NCI-H774 (cell line): ENCODE data around the gene UBD.

Experiments
- DNase-seq: peaks from one replicate; lab custom pipeline; 2025; lab: John Stamatoyannopoulos, UW

UBD gene

DNA sequence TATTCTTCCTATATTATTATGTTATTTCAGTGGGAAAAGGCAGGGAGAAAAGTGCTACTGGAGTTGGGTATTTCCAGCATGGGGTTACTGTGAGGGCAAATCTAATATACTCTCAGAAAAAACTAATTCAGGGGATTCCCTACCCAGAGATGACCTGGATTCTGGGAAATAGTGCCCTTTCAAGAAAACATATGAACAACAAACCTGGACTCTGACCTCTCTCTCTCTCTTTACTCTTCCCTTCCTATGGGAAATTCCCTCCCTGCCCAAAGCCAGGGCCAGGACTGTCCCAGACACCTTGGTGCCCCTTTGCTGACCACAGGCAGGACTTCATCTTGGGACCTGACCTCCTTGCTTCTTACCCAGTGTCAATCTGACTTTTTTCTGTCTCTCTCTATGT is 1.6 kb upstream of the UBD start:
- no peak for DNase-seq

DNA sequence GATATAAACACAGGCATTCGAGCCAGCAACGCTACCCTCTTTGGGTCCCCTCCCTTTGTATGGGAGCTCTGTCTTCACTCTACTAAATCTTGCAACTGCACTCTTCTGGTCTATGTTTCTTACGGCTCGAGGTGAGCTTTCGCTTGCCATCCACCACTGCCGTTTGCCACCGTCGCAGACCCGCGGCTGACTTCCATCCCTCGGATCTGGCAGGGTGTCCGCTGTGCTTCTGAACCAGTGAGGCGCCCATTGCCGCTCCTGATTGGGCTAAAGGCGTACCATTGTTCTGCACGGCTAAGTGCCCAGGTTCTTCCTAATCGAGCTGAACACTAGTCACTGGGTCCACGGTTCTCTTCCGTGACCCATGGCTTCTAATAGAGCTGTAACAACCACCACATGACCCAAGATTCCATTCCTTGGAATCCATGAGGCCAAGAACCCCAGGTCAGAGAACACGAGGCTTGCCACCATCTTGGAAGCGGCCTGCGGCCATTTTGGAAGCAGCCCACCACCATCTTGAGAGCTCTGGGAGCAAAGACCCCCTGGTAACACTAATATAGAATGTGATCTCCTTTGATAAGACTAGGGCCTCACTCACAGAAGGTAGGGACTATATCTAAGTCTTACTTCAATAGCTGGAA is 973 bp downstream of the UBD start:
- no peak for DNase-seq

DNA sequence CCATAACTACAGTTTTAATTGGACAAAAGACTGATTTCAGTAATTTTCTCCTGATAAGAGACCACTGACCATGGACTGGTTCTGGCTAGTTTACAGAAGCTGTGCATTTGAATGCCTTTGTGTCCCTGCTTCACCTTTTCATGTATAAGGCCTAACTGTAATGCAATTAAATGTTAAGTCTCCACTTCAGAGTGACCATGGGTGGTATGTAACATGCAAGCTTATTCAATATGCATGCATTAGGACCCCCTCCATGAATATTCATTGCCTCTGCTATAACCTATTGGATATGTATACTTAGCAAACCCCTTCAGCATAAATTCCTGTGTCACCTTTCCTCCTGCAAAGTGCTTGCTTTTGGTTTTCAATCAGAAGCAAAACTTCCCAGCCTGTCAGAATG is 2.2 kb downstream of the UBD start:
- no peak for DNase-seq

DNA sequence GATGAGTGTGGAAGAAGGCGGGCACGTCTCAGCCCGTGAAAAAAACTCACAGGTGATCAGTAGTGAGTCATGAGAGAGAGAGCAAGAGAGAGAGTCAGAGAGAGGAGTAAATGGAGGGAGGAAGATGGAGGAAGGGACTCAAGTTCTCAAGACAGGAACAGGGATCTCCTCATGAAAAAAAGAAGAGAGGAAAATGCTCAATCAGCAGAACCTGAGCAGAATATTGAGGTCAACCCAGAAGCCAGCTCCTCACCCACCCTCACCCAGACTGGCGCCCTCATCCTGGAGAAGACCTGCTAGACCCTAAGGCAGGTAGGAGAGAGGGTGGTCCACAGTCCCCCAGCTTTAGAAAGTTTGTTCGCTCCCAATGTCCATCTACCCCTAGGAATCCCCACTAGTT is 4.8 kb downstream of the UBD start:
- no peak for DNase-seq

DNA sequence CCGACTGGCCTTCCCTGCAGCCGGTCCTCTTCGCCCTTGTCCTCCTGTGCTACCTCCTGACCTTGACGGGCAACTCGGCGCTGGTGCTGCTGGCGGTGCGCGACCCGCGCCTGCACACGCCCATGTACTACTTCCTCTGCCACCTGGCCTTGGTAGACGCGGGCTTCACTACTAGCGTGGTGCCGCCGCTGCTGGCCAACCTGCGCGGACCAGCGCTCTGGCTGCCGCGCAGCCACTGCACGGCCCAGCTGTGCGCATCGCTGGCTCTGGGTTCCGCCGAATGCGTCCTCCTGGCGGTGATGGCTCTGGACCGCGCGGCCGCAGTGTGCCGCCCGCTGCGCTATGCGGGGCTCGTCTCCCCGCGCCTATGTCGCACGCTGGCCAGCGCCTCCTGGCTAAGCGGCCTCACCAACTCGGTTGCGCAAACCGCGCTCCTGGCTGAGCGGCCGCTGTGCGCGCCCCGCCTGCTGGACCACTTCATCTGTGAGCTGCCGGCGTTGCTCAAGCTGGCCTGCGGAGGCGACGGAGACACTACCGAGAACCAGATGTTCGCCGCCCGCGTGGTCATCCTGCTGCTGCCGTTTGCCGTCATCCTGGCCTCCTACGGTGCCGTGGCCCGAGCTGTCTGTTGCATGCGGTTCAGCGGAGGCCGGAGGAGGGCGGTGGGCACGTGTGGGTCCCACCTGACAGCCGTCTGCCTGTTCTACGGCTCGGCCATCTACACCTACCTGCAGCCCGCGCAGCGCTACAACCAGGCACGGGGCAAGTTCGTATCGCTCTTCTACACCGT is 6.1 kb downstream of the UBD start:
- no peak for DNase-seq

DNA sequence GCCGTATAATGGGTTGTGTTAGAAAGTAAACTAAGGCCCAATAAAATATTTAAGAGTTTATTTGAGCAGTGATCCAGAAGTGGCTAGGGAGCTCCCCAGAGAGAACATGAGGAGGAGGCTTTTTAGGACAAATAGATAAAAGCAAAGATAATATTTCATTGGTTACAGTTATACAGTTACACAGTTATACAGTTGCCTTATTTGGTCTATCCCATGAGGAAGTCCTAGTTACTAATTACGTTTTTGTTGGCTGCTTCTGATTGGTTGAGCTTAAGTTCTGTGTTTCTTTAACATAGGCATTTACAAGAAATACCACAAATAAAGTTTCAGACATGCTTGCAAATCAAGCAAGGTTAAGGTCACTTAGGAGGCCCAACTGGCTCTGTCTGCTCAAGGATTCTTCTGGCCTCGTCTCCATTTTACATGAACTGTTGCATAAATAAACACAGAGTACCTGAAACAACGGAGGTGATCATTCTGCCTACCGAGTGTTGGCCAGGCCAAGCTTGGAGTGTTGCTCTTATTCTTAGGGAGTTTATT is 7.0 kb downstream of the UBD start:
- no peak for DNase-seq

DNA sequence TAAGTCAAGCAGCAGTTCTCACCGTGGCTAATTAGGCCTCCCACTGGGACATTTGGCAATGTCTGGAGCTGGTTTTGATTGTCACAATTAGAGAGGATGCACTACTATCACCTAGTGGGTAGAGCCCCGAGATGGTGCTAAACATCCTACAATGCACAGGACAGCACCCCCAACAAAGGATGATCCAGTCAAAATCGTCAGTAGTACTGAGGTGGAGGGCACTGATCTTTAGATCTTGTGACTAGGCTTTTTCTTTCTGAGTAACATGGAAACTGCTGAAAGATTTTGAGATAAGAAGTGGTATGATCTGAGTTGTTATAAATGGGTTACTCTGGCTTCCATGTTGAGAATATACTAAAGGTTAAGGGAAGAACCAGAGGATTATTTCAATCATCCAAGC is 12.0 kb downstream of the UBD start:
- no peak for DNase-seq

DNA sequence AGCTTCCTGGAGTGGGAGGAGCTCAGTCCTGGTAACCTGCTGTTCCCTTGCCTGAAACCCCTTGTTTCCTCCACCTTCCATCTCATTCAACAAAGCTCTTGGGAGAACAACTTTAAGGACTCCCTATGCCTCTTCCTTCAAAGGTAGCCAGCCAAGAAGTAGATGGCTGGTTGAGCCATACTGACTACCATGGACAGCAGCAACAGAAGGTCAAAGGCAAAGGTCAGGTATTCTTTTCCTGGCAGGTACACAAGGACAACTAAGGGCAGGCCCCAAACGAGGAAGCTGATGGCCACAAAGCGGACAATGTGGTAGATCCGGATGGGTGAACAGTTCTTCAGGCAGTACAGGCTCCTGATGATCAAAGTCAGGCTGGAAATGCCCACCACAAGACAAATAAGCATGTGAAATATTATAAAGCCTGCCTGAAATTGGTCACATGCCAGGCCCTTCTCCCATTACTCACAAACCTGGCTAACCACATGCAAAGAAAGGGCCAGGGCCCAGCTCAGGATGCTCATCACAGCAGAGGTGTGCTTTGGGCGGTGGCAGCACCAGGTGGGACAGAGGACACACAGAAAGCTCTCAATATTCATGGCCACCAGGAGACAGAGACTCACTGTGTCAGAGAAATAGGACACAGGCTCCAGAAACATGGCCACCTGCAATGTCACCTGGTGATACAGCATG is 21.7 kb downstream of the UBD start:
- no peak for DNase-seq

DNA sequence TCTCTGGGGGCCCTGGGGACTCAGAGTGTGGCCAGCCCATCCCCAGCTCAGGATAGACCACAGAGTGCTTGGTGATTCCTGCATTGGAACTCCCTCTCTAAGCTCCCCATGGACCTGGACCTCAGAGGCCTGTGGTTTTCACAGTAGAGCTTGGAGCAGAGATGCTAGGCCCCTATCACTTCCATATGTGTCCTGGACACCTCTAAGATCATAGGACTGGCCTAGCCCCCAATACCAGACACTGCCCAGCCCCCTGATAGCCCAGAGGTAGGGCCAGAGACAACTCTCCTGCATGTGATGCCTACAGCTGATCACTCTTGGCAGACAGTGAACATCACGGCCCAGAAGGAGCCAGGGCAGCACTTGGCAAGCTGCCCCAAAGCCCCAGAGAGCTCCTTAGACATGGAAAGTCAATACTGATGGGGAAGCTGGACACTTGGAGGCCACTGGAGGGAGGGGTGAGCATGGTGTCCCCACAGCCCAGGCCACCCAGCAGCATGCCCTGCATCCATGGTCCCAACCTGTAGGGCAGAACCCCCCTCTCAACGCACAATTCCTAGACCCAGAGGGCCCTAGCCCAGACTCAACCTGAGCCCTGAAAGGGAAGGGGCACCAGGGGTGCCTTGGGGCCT is 27.1 kb downstream of the UBD start:
- no peak for DNase-seq

DNA sequence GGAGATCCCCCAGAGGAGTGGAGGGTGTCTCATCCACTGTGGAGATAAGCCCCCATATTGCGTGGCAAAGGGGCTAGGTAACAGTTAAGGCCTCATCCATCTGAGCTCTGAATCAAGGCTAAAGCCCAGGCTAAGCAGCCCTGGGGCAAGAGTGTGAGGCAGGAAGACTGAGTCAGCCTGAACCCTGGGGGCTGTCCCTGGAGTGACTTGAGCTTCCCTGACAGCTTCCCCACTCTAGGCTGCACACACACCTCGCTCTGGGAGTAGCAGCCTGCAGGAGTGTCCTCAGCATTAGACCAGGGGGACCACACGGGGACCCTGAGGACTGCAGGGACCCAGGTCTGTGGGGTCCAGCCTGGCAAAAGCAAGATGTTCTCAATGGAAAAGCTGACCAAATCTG is 27.9 kb downstream of the UBD start:
- DNase-seq = no peak

DNA sequence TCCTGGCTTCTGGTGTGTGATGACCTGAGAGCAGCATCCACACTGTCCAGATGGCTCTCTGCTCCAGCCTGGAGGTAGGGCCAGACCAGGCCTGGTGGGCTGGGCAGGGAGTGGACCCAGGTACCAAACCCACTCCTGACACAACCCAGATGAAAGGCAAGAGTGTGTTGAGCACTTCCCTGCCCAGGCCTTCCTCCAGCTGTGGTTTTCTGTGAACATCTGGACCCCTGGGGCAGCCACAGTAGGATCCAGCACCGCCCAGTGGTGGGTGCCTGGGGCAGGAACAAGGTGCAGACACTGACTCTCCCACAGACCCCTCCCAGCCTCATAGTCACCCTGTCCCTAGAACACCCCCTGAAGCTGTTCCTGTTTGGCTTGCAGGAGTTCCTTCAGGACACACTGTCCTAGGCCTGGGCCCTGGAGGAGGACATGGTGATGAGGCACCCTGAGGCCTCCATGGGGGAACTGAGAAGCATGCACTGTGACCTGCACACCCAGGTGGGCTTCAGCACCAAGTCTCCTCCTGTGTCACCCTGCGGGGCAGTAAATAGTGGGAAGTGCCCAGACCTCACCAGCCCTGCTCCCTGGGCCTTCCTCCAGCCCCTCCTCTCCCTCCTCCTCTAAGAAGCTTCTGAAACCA is 28.7 kb downstream of the UBD start:
- DNase-seq = no peak

DNA sequence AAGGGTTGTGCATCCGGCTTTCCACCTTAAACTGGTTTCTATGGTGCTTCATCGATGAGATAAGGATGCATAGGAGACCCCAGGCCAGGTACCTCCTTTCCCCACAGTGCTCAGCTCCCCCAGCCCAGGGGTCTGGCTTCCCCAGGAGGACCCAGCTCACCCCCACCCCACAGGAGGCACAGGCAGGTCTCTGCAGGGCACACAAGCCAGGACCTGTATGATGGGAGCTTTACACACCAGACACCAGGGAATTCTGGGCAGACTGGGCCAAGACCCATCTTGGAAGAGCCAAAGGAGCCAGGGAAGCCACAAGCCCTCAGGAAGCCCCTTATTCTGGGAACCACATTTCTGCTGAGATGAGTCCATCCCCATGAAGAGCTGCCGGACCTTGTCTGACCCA is 29.6 kb downstream of the UBD start:
- no peak for DNase-seq

DNA sequence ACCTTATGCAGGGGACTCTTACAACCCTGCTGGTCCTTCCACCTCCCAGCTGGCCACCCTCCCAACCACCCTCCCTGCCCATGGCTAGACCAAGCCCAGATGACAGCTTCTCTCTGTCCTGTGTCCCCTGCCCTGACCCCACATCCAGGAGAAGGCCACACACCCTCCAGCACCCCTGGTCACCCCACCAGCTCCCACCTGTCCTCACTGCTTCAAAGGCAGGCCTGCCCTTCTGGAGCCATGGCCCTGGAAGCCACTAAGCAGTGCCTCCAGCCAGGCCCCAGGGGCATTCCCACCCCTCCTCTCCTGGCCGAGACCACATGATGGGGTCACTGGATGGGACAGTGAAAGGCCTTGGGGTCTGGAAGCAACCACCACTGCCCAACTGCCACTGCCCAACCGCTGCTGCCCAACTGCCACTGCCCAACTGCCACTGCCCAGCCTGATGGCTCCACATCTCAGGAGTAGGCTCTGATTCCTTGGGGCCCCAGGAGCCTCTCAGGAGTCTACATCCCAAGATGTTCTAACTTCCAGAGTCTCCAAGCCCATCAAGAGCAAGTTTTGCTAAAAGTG is 30.5 kb downstream of the UBD start:
- no peak for DNase-seq

DNA sequence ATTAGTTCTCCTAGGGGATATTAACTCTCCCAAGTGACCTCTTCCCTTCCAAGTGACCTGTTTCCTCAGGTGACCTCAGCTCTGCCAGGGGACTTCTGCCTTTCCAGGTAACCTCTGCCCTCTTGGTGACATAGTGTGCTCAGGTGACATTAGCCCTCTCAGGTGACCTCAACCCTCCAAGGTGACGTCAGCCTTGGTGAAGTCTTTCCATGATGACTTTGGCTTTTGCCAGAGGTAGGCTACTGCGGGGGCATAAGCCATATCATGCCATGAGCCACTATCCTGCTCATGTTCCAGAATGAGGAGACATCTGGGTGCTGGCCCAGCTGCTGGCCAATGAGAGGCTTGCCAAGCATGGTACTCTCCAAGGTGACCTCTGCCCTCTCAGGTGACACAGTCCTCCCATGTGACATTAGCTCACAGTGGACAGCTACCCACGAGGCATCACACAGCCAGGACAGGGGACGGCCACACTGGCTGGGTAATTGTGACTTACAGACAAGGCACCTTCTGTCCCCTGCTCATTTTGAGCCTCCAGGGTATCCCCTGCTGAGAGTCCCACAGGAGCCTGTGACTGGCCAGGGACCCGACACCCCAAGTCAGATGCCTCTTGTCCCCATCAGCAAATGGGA is 31.1 kb downstream of the UBD start:
- DNase-seq = no peak

DNA sequence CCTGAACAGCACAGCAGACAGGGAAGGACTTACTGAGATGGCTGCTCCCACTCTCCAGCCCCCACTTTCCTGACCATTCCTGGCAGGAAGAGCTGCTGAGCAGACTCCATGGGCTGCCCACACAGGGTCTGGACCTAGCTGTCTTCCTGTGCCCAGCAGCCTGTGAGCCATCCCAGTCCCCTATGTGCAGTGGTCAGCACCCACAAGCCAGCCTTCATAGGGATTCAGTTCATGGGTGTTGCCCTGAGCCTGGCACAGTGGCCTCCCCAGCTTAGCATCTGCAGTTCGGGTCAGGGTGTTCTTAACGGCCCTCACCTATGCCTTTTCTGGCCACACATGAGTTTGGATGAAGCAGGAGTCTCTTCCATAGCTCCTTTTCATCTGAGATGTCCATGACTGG is 32.0 kb downstream of the UBD start:
- no peak for DNase-seq

DNA sequence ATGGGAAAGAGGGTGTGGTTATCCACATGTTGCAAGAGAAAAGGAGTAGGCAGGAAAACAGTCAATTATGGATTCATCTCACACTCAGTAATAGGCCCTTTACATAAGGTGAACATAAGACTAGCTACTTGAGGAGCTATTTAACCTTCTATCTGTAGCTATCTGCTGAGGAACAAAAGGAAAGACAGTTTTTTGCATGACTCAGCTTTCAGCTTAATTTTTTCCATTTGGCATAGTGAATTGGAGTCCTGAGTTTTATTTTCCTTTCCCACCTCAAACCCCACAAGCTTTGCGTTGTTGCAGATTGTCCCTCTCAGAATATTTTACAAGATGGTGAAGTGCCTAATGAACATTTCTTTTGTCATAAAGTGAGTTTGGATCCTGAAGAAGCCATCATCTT is 32.4 kb downstream of the UBD start:
- no peak for DNase-seq

DNA sequence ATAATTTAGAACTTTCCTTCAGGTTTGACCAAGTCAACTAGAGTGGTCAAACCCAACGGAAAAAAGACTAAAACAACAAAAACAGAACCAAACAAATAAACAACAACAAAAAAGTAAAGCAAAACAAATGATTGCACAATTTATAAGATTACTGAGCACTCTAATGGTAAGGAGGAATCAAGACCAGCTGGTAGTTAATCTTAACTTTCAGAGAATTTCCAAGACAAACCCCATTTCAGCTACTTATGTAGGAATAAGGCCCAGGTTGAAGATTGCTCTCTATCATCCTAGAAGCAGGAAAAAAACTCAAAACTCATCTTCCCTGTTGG is 34.3 kb downstream of the UBD start:
- DNase-seq = no peak

DNA sequence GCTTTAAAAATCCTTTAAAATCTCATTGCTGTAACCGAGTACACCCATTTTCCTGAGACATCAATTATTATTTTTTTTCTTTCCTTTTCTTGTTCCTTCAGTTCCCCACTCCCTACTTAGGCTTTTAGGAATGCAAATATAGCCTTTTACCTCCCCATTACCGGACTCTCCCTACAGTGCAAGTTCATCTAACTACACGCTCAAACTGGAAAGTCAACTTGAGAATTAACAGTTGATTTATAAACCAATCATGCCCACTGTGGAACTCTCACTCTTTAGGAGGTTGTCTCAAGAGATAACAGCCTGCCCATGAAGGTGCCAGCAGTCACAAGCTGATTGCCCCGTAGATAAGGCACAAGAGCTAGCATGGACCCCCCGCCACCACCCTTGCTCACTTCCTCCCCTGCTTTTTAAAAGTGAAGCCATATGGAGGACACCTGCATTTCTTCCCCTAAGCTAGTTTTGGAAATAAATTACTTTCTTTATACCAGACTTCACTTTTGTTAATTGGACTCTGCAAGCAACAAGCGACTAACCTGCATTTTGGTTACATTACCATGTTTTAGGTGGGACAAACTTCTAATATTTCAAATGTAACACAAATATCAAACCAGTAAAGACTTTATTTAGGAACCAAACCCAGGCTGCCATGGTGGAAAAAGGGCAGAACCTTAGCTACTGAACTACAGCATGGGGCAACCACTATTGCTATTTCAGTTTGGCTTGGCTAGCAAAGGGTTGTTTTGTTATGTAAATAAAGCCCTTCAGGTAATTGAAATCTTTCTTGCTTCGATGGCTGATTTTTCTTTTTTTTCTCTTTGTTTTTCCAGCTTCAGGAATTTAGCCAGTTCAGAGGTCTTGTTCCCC is 34.9 kb downstream of the UBD start:
- DNase-seq = no peak

DNA sequence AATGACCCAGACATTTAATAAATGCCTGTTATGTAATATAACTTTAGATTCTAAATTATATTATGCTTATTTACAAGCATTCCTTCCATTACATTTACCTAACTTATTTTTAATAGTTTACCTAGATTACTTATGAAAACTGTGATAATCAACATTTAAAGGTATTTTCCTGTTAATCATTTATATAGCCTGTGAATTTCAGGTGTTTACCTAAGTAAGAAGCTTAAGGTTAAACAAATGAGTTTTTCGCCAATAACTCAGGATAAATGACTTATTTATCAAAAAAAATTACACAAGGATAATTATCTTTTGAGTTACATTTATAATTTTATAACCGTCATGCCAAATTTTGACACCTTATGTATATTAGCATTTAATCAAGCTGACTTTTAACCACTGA is 35.5 kb downstream of the UBD start:
- DNase-seq = no peak

DNA sequence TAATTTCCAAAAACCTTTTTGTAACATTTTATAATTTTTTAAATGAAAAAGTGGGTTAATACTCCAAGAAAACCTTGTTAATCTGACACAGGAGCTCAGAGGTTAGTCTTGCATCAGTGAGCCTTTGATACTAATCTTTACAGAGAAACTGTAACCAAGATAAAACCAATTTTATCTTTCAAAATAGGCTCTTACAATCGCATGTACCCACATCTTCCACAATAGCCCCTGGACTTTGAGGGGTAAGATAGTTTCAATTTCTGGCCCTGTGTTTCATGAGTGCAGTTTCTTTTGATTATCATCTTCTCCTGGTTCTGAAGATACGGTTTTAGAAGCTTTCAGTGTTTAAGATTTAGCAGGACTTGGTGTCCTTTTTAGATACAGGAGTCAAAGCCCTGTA is 37.3 kb downstream of the UBD start:
- no peak for DNase-seq
